ENCODE measurements around the gene WARS2.

GRCh38 chr1:119005724-119006405 lies 134.6 kb downstream of the WARS2 start:
- TF ChIP-seq POLR2A (IDR thresholded peaks at IDR 0.05; ENCODE audit: low read length): no peak
- TF ChIP-seq GATA1 (IDR thresholded peaks at IDR 0.05; ENCODE audit: low read depth, low read length): no peak

Data from erythroblast (primary cell).